Common myeloid progenitor, CD34-positive (primary cell): ENCODE data around the gene ZFPL1.
A peak's percentile ranks its signal among the peaks of the same experiment; 100 is the strongest.

Experiments used
- CTCF ChIA-PET: fragments of 350-600 bp; sonication (Branson Sonifier 250); formaldehyde crosslinking; loops from one replicate; lab custom pipeline; 2021; ENCODE audit warnings: antibody characterized with exemption; lab: Charles Lee
- POLR2A ChIA-PET: fragments of 350-600 bp; sonication (Branson Sonifier 250); formaldehyde crosslinking; loops from one replicate; lab custom pipeline; 2021; ENCODE audit warnings: antibody characterized with exemption; lab: Charles Lee
- DNase-seq, 3 donors: peaks; one replicate each; pipeline versions ENCODE4 v3.0.0 to v3.0.0-alpha.2; 2013
- H3K27ac ChIP-seq, 2 experiments: 1 replicate in 1 of 2; 2 replicates in 1 of 2; pipeline ENCODE4 v1.7.0; 2013; ENCODE audit warnings: inconsistent platforms in 2 of 2, low read length in 2 of 2, mild to moderate bottlenecking in 2 of 2, low read depth in 1 of 2, moderate library complexity in 1 of 2; ENCODE audit not compliant: severe bottlenecking in 2 of 2, insufficient read depth in 1 of 2, poor library complexity in 1 of 2
- H3K27me3 ChIP-seq, 5 experiments: replicated peaks in 2 of 5; 1 replicate in 3 of 5; 2 replicates in 2 of 5; pipeline versions ENCODE4 v1.6.1 to v1.7.0; 2013; ENCODE audit warnings: low read length in 4 of 5, mild to moderate bottlenecking in 2 of 5, moderate library complexity in 2 of 5, inconsistent platforms in 1 of 5; ENCODE audit not compliant: insufficient read depth in 5 of 5, control insufficient read depth in 4 of 5
- H3K36me3 ChIP-seq, 4 experiments: 1 replicate in 2 of 4; 2 replicates in 2 of 4; pipeline versions ENCODE4 v1.6.1 to v1.7.0; 2013; ENCODE audit warnings: low read length in 3 of 4, control low read depth in 1 of 4, mild to moderate bottlenecking in 1 of 4; ENCODE audit not compliant: control insufficient read depth in 4 of 4, insufficient read depth in 4 of 4
- H3K4me1 ChIP-seq, 4 experiments: 1 replicate in 3 of 4; 2 replicates in 1 of 4; pipeline versions ENCODE4 v1.6.1 to v1.7.1; 2013; ENCODE audit warnings: low read length in 3 of 4, mild to moderate bottlenecking in 3 of 4, control low read depth in 1 of 4, inconsistent platforms in 1 of 4, moderate library complexity in 1 of 4; ENCODE audit not compliant: control insufficient read depth in 4 of 4, insufficient read depth in 4 of 4; ENCODE audit errors: control extremely low read depth in 1 of 4
- H3K4me3 ChIP-seq, 7 experiments: 1 replicate in 4 of 7; 2 replicates in 3 of 7; pipeline versions ENCODE4 v1.5.1 to v1.7.0; 2013; ENCODE audit warnings: mild to moderate bottlenecking in 7 of 7, low read length in 6 of 7, moderate library complexity in 6 of 7, inconsistent platforms in 2 of 7, low read depth in 2 of 7, control low read depth in 1 of 7; ENCODE audit not compliant: insufficient read depth in 4 of 7, control insufficient read depth in 1 of 7; ENCODE audit errors: extremely low read depth in 1 of 7
- H3K9me3 ChIP-seq, 5 experiments: 1 replicate in 4 of 5; 2 replicates in 1 of 5; pipeline versions ENCODE4 v1.6.1 to v1.7.1; 2013; ENCODE audit warnings: low read length in 4 of 5, mild to moderate bottlenecking in 2 of 5, inconsistent platforms in 1 of 5, low read depth in 1 of 5, moderate library complexity in 1 of 5; ENCODE audit not compliant: control insufficient read depth in 4 of 5, insufficient read depth in 2 of 5; ENCODE audit errors: control extremely low read depth in 1 of 5
- WGBS: methylation state at CpG from one replicate; pipeline ENCODE4 v1.1.5; 2013; ENCODE audit not compliant: insufficient coverage; 5-methylcytosine and 5-hydroxymethylcytosine counted together

Gene ZFPL1

GRCh38 chr11:65124480-65125196, 40.6 kb downstream of the ZFPL1 start:
- WGBS: 100% methylated on average over 2 of the region's 5 CpGs
- ChIA-PET POLR2A (interaction anchor here (0.7 kb wide), 1 partner anchor 233 kb away, joined by 3 read pairs; no protein-coding TSS in a partner anchor), CTCF (interaction anchor here (1.0 to 2.2 kb wide), 3 partner anchors 8 to 52 kb away, joined by 3 to 5 read pairs (median 3); partner anchors contain the start of gene SYVN1)
- H3K36me3 ChIP-seq: peaks cover 4 to 72% (median 50%) of the 10 kb centered on the region in 4 experiments
- peaks cover 7 to 20% (median 16%) of the 10 kb centered on the region in 4 experiments for H3K4me1 ChIP-seq
- H3K27ac ChIP-seq: peak overlapping the region in 1 of 2 experiments; percentile 18
- no peaks in the 10 kb centered on the region for H3K9me3 ChIP-seq
- H3K27me3 ChIP-seq: no peaks in the 10 kb centered on the region
- H3K4me3 ChIP-seq: no peak overlapping the region
- no peak for DNase-seq

- Histone ChIP-seq H3K27me3 (no peaks in the 10 kb centered on the region), H3K4me3 (no peak overlapping the region), H3K36me3 (peaks cover 0 to 72% (median 49%) of the 10 kb centered on the region in 4 experiments), H3K27ac (no peak overlapping the region), H3K9me3 (no peaks in the 10 kb centered on the region), H3K4me1 (peaks cover 7 to 20% (median 14%) of the 10 kb centered on the region in 4 experiments)
- 100% methylated on average over 8 of the region's 12 CpGs for WGBS
- POLR2A ChIA-PET: interaction anchor here (0.7 kb wide), 1 partner anchor 232 kb away, joined by 3 read pairs; no protein-coding TSS in a partner anchor
- CTCF ChIA-PET: interaction anchor here (1.1 to 6.7 kb wide), 3 partner anchors 9 to 56 kb away, joined by 3 to 31 read pairs (median 5); partner anchors contain the start of gene CAPN1
- DNase-seq: no peak
These were observed 41.4 kb downstream of the ZFPL1 start for GRCh38 chr11:65125197-65126056.

GRCh38 chr11:65126624-65127274, 42.7 kb downstream of the ZFPL1 start:
- H3K27ac ChIP-seq: peak overlapping the region in 1 of 2 experiments; percentile 43
- no peaks in the 10 kb centered on the region for H3K27me3 ChIP-seq
- no peak overlapping the region for H3K4me3 ChIP-seq
- H3K4me1 ChIP-seq: peaks cover 2 to 11% (median 5%) of the 10 kb centered on the region in 4 experiments
- POLR2A ChIA-PET: no interaction called here
- H3K9me3 ChIP-seq: no peaks in the 10 kb centered on the region
- peaks cover 8 to 73% (median 58%) of the 10 kb centered on the region in 4 experiments for H3K36me3 ChIP-seq
- CTCF ChIA-PET: interaction anchor here (1.0 to 6.7 kb wide), 4 partner anchors 10 to 54 kb away, joined by 3 to 31 read pairs (median 3); partner anchors contain the start of genes CAPN1 and ZNHIT2
- WGBS: 90% methylated on average over 2 of the region's 6 CpGs
- DNase-seq: no peak

- H3K9me3 ChIP-seq: no peaks in the 10 kb centered on the region
- no peak overlapping the region for H3K27ac ChIP-seq
- DNase-seq: no peak
- H3K27me3 ChIP-seq: no peaks in the 10 kb centered on the region
- WGBS: 100% methylated on average over 10 of the region's 12 CpGs
- H3K36me3 ChIP-seq: peaks cover 11 to 82% (median 62%) of the 10 kb centered on the region in 4 experiments
- ChIA-PET CTCF (interaction anchor here (1.0 to 6.7 kb wide), 5 partner anchors 9 to 113 kb away, joined by 3 to 31 read pairs (median 4); partner anchors contain the start of genes ARL2, CAPN1 and ZNHIT2), POLR2A (interaction anchor here (1.1 kb wide), 1 partner anchor 10 kb away, joined by 5 read pairs; the partner anchor contains the start of gene ZNHIT2)
- H3K4me1 ChIP-seq: peaks cover 2 to 17% (median 13%) of the 10 kb centered on the region in 4 experiments
- H3K4me3 ChIP-seq: no peak overlapping the region
These were observed 43.6 kb downstream of the ZFPL1 start for GRCh38 chr11:65127473-65128181.

- no peak for DNase-seq
- ChIA-PET CTCF (interaction anchor here (0.8 to 6.7 kb wide), 7 partner anchors 10 to 449 kb away, joined by 3 to 31 read pairs (median 4); partner anchors contain the start of genes ARL2, CAPN1, TM7SF2 and ZNHIT2), POLR2A (interaction anchor here (0.8 to 1.1 kb wide), 2 partner anchors 11 to 22 kb away, joined by 5 to 6 read pairs; partner anchors contain the start of gene ZNHIT2)
- WGBS: 90% methylated on average over 8 of the region's 15 CpGs
- no peaks in the 10 kb centered on the region for H3K27me3 ChIP-seq
- H3K4me3 ChIP-seq: no peak overlapping the region
- H3K4me1 ChIP-seq: peaks cover 5 to 18% (median 16%) of the 10 kb centered on the region in 4 experiments
- H3K27ac ChIP-seq: no peak overlapping the region
- no peaks in the 10 kb centered on the region for H3K9me3 ChIP-seq
- peaks cover 11 to 86% (median 64%) of the 10 kb centered on the region in 4 experiments for H3K36me3 ChIP-seq
These were observed 44.4 kb downstream of the ZFPL1 start for GRCh38 chr11:65128182-65129145.
